WTC11 (cell line): Measurements from ENCODE around the gene PCNX3. TPM values are rescaled to one million over a fixed set of nuclear protein-coding genes. Genes with fewer than 3 reads are reported as not detected.

Experiments
- ATAC-seq: fragments of 200-7000 bp; cut with Tn5 transposase; 2 replicates; pipeline ENCODE4 v1.10.0; 2021; ENCODE audit warnings: mild to moderate bottlenecking, moderate library complexity
- CTCF ChIA-PET: fragments of 300-600 bp; sonication (Branson Sonifier 250); formaldehyde crosslinking; loops from one replicate; lab custom pipeline; 2021; ENCODE audit warnings: antibody characterized with exemption; lab: Charles Lee
- POLR2A ChIA-PET: fragments of 350-600 bp; sonication (Branson Sonifier 250); formaldehyde crosslinking; loops from one replicate; lab custom pipeline; 2021; ENCODE audit warnings: antibody characterized with exemption; lab: Charles Lee
- DNase-seq: peaks from one replicate; pipeline ENCODE4 v3.0.0; 2021; ENCODE audit warnings: low spot score
- H3K27ac Mint-ChIP-seq: 2 replicates; pipeline ENCODE4 v1.8.0; 2021; ENCODE audit warnings: mixed read lengths
- H3K27me3 Mint-ChIP-seq: 2 replicates; pipeline ENCODE4 v1.8.0; 2021; ENCODE audit warnings: low read depth, mild to moderate bottlenecking, moderate library complexity, mixed read lengths
- H3K36me3 Mint-ChIP-seq: 2 replicates; pipeline ENCODE4 v1.8.0; 2021; ENCODE audit warnings: mixed read lengths
- H3K4me1 Mint-ChIP-seq: 2 replicates; pipeline ENCODE4 v1.8.0; 2022; ENCODE audit warnings: mixed read lengths
- H3K4me3 Mint-ChIP-seq: 2 replicates; pipeline ENCODE4 v1.8.0; 2021; ENCODE audit warnings: mild to moderate bottlenecking, moderate library complexity, mixed read lengths
- H3K9me3 Mint-ChIP-seq: 2 replicates; pipeline ENCODE4 v1.8.0; 2021; ENCODE audit warnings: mixed read lengths
- ESRRA ChIP-seq: sonication (generic); formaldehyde crosslinking; IDR thresholded peaks from 2 replicates; pipeline ENCODE4 v1.8.1; 2022; ENCODE audit warnings: mild to moderate bottlenecking, missing genetic modification reagents, borderline replicate concordance
- GRHL2 ChIP-seq: fragments of 250-450 bp; sonication (Bioruptor Pico); IDR thresholded peaks from 2 replicates; pipeline ENCODE4 v1.8.0; 2022; ENCODE audit warnings: mild to moderate bottlenecking, moderate library complexity; ENCODE audit not compliant: insufficient replicate concordance, severe bottlenecking
- IRF2 ChIP-seq: sonication (generic); formaldehyde crosslinking; IDR thresholded peaks from 2 replicates; pipeline ENCODE4 v1.8.0; 2022; ENCODE audit warnings: low read depth, missing genetic modification reagents, borderline replicate concordance
- JUN ChIP-seq: sonication (generic); formaldehyde crosslinking; IDR thresholded peaks from 2 replicates; pipeline ENCODE4 v1.8.0; 2023; ENCODE audit warnings: mild to moderate bottlenecking, missing genetic modification reagents
- KAT7 ChIP-seq: sonication (generic); formaldehyde crosslinking; IDR thresholded peaks from 2 replicates; pipeline ENCODE4 v1.8.1; 2023; ENCODE audit warnings: missing genetic modification reagents, mild to moderate bottlenecking, borderline replicate concordance
- MYBL2 ChIP-seq: sonication (generic); formaldehyde crosslinking; IDR thresholded peaks from 2 replicates; pipeline ENCODE4 v1.8.1; 2023; ENCODE audit warnings: mild to moderate bottlenecking, moderate library complexity, missing genetic modification reagents
- NR1H2 ChIP-seq: sonication (generic); formaldehyde crosslinking; IDR thresholded peaks from 2 replicates; pipeline ENCODE4 v1.9.0; 2021; ENCODE audit warnings: mild to moderate bottlenecking, moderate library complexity, missing genetic modification reagents
- OVOL2 ChIP-seq: fragments of 250-450 bp; sonication (Bioruptor Pico); IDR thresholded peaks from 2 replicates; pipeline ENCODE4 v1.9.0; 2021; ENCODE audit warnings: mild to moderate bottlenecking, borderline replicate concordance
- PRRX2 ChIP-seq: fragments of 250-450 bp; sonication (Bioruptor Pico); IDR thresholded peaks from 2 replicates; pipeline ENCODE4 v1.8.0; 2021; ENCODE audit warnings: mild to moderate bottlenecking
- SOX15 ChIP-seq: fragments of 250-450 bp; sonication (Bioruptor Pico); IDR thresholded peaks from 2 replicates; pipeline ENCODE4 v1.9.0; 2021; ENCODE audit warnings: mild to moderate bottlenecking
- TEAD4 ChIP-seq: sonication (generic); formaldehyde crosslinking; IDR thresholded peaks from 2 replicates; pipeline ENCODE4 v1.8.0; 2022; ENCODE audit warnings: mild to moderate bottlenecking, missing genetic modification reagents
- ZBTB21 ChIP-seq: sonication (generic); formaldehyde crosslinking; IDR thresholded peaks from 2 replicates; pipeline ENCODE4 v1.8.1; 2023; ENCODE audit warnings: mild to moderate bottlenecking, missing genetic modification reagents, borderline replicate concordance
- ZNF219 ChIP-seq: sonication (generic); formaldehyde crosslinking; IDR thresholded peaks from 2 replicates; pipeline ENCODE4 v1.8.0; 2023; ENCODE audit warnings: missing genetic modification reagents, mild to moderate bottlenecking, borderline replicate concordance
- ZNF396 ChIP-seq: fragments of 250-450 bp; sonication (Bioruptor Pico); IDR thresholded peaks from 2 replicates; pipeline ENCODE4 v1.8.0; 2021; ENCODE audit warnings: mild to moderate bottlenecking, moderate library complexity, borderline replicate concordance
- ZNF423 ChIP-seq: fragments of 250-450 bp; sonication (Bioruptor Pico); IDR thresholded peaks from 2 replicates; pipeline ENCODE4 v2.1.2; 2022; ENCODE audit warnings: mild to moderate bottlenecking, moderate library complexity
- total RNA-seq: library from RNA; stranded (reverse); gene quantifications from 3 replicates; pipeline ENCODE4 v1.2.3, GENCODE V29; 2021
- TF ChIP-seq, protein P1 (sequence below): sonication (generic); formaldehyde crosslinking; IDR thresholded peaks from 2 replicates; pipeline ENCODE4 v1.8.1; 2023; ENCODE audit warnings: mild to moderate bottlenecking, missing genetic modification reagents, borderline replicate concordance
- TF ChIP-seq, protein P2 (sequence below): sonication (generic); formaldehyde crosslinking; IDR thresholded peaks from 2 replicates; pipeline ENCODE4 v1.8.0; 2022; ENCODE audit warnings: mild to moderate bottlenecking, missing genetic modification reagents
- TF ChIP-seq, protein P3 (sequence below): sonication (generic); formaldehyde crosslinking; IDR thresholded peaks from 2 replicates; pipeline ENCODE4 v1.8.1; 2022; ENCODE audit warnings: mild to moderate bottlenecking, missing genetic modification reagents, moderate library complexity, borderline replicate concordance
- TF ChIP-seq, protein P4 (sequence below): sonication (generic); formaldehyde crosslinking; IDR thresholded peaks from 2 replicates; pipeline ENCODE4 v1.8.0; 2022; ENCODE audit warnings: mild to moderate bottlenecking, missing genetic modification reagents
- TF ChIP-seq, protein P5 (sequence below): sonication (generic); formaldehyde crosslinking; IDR thresholded peaks from 2 replicates; pipeline ENCODE4 v1.8.0; 2023; ENCODE audit warnings: missing genetic modification reagents
- TF ChIP-seq, protein P6 (sequence below): sonication (generic); formaldehyde crosslinking; IDR thresholded peaks from 2 replicates; pipeline ENCODE4 v1.8.0; 2023; ENCODE audit warnings: missing genetic modification reagents, mild to moderate bottlenecking, borderline replicate concordance

The PCNX3 gene
- total RNA-seq, 1 experiment from 2014 or later = 51.6 TPM

DNA sequence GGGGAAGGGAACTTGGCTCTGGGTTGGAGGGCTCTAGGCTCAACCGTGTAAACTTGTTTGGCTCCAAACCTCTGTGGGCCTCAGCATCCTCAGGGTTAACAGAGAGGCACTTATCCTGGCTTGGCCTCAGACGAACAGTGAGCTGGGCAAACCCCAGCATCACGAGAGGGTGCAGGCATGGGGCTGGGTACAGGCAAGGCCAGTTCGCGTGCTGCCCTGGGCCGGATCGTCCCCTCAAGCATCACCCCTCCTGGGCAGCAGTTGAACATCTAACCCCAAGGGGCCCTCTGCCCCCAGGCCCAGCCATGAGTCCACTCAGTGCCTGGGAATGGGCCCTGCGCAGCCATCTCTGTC, 37.8 kb upstream of the PCNX3 start:
- POLR2A ChIA-PET = no interaction called here
- H3K4me1 Mint-ChIP-seq = peaks cover 22% of the 10 kb centered on the region
- no peak for ATAC-seq
- no peak for TF ChIP-seq TEAD4 (CRISPR knock-in tag)
- no peak for TF ChIP-seq ZNF219 (CRISPR knock-in tag)
- TF ChIP-seq ZNF423 = no peak
- no peak for TF ChIP-seq ESRRA (CRISPR knock-in tag)
- TF ChIP-seq, protein P1, sequence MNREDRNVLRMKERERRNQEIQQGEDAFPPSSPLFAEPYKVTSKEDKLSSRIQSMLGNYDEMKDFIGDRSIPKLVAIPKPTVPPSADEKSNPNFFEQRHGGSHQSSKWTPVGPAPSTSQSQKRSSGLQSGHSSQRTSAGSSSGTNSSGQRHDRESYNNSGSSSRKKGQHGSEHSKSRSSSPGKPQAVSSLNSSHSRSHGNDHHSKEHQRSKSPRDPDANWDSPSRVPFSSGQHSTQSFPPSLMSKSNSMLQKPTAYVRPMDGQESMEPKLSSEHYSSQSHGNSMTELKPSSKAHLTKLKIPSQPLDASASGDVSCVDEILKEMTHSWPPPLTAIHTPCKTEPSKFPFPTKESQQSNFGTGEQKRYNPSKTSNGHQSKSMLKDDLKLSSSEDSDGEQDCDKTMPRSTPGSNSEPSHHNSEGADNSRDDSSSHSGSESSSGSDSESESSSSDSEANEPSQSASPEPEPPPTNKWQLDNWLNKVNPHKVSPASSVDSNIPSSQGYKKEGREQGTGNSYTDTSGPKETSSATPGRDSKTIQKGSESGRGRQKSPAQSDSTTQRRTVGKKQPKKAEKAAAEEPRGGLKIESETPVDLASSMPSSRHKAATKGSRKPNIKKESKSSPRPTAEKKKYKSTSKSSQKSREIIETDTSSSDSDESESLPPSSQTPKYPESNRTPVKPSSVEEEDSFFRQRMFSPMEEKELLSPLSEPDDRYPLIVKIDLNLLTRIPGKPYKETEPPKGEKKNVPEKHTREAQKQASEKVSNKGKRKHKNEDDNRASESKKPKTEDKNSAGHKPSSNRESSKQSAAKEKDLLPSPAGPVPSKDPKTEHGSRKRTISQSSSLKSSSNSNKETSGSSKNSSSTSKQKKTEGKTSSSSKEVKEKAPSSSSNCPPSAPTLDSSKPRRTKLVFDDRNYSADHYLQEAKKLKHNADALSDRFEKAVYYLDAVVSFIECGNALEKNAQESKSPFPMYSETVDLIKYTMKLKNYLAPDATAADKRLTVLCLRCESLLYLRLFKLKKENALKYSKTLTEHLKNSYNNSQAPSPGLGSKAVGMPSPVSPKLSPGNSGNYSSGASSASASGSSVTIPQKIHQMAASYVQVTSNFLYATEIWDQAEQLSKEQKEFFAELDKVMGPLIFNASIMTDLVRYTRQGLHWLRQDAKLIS (CRISPR knock-in tag) = no peak
- no peak for TF ChIP-seq NR1H2 (CRISPR knock-in tag)
- TF ChIP-seq, protein P2, sequence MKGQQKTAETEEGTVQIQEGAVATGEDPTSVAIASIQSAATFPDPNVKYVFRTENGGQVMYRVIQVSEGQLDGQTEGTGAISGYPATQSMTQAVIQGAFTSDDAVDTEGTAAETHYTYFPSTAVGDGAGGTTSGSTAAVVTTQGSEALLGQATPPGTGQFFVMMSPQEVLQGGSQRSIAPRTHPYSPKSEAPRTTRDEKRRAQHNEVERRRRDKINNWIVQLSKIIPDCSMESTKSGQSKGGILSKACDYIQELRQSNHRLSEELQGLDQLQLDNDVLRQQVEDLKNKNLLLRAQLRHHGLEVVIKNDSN (CRISPR knock-in tag) = no peak
- no peak for TF ChIP-seq ZBTB21 (CRISPR knock-in tag)
- TF ChIP-seq, protein P3, sequence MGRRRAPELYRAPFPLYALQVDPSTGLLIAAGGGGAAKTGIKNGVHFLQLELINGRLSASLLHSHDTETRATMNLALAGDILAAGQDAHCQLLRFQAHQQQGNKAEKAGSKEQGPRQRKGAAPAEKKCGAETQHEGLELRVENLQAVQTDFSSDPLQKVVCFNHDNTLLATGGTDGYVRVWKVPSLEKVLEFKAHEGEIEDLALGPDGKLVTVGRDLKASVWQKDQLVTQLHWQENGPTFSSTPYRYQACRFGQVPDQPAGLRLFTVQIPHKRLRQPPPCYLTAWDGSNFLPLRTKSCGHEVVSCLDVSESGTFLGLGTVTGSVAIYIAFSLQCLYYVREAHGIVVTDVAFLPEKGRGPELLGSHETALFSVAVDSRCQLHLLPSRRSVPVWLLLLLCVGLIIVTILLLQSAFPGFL (CRISPR knock-in tag) = no peak
- no peak for TF ChIP-seq PRRX2 (CRISPR knock-in tag)
- TF ChIP-seq IRF2 = no peak
- H3K4me3 Mint-ChIP-seq = no peak overlapping the region
- no peak overlapping the region for H3K27ac Mint-ChIP-seq
- H3K27me3 Mint-ChIP-seq = peaks cover 51% of the 10 kb centered on the region
- CTCF ChIA-PET = interaction anchor here (0.7 to 4.0 kb wide), 5 partner anchors 10 to 48 kb away, joined by 3 to 55 read pairs (median 7); partner anchors contain the start of gene PCNX3
- H3K9me3 Mint-ChIP-seq = no peaks in the 10 kb centered on the region
- no peaks in the 10 kb centered on the region for H3K36me3 Mint-ChIP-seq
- DNase-seq = no peak

DNA sequence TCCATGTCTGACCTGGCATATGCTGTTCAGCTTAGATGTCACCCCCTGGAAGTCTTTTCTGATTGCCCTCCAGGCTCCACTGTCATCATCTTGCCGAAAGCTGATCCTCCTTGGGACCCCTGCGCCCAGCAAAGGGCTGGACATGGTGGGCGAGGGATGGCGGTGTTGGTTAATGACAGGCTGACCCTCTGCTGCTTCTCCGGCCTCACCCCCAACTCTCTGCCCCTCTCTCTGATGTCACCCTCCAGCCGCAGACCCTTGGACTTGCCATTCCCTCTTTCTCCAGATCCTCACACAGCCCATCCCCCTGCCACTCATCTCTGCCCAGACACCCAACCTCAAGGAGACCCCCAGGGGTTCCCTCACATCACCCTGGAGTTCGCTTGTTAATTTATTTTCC, 37.4 kb upstream of the PCNX3 start:
- no peak overlapping the region for H3K4me3 Mint-ChIP-seq
- no peak overlapping the region for H3K27ac Mint-ChIP-seq
- H3K4me1 Mint-ChIP-seq = peaks cover 19% of the 10 kb centered on the region
- ChIA-PET POLR2A (no interaction called here), CTCF (interaction anchor here (0.7 to 4.0 kb wide), 4 partner anchors 10 to 37 kb away, joined by 3 to 55 read pairs (median 18); partner anchors contain the start of gene PCNX3)
- no peaks in the 10 kb centered on the region for H3K9me3 Mint-ChIP-seq
- peaks cover 55% of the 10 kb centered on the region for H3K27me3 Mint-ChIP-seq
- ATAC-seq (no peak), DNase-seq (no peak)
- TF ChIP-seq IRF2 = no peak
- no peak for TF ChIP-seq GRHL2
- TF ChIP-seq OVOL2 (CRISPR knock-in tag) = no peak
- no peak for TF ChIP-seq MYBL2 (CRISPR knock-in tag)
- no peak for TF ChIP-seq SOX15 (CRISPR knock-in tag)
- TF ChIP-seq PRRX2 (CRISPR knock-in tag) = no peak
- TF ChIP-seq, protein P4, sequence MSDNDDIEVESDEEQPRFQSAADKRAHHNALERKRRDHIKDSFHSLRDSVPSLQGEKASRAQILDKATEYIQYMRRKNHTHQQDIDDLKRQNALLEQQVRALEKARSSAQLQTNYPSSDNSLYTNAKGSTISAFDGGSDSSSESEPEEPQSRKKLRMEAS (CRISPR knock-in tag) = no peak
- TF ChIP-seq KAT7 (CRISPR knock-in tag) = no peak
- TF ChIP-seq, protein P2 (CRISPR knock-in tag) = no peak
- TF ChIP-seq, protein P5, sequence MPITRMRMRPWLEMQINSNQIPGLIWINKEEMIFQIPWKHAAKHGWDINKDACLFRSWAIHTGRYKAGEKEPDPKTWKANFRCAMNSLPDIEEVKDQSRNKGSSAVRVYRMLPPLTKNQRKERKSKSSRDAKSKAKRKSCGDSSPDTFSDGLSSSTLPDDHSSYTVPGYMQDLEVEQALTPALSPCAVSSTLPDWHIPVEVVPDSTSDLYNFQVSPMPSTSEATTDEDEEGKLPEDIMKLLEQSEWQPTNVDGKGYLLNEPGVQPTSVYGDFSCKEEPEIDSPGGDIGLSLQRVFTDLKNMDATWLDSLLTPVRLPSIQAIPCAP (CRISPR knock-in tag) = no peak
- no peak for TF ChIP-seq ZNF396
- TF ChIP-seq, protein P6, sequence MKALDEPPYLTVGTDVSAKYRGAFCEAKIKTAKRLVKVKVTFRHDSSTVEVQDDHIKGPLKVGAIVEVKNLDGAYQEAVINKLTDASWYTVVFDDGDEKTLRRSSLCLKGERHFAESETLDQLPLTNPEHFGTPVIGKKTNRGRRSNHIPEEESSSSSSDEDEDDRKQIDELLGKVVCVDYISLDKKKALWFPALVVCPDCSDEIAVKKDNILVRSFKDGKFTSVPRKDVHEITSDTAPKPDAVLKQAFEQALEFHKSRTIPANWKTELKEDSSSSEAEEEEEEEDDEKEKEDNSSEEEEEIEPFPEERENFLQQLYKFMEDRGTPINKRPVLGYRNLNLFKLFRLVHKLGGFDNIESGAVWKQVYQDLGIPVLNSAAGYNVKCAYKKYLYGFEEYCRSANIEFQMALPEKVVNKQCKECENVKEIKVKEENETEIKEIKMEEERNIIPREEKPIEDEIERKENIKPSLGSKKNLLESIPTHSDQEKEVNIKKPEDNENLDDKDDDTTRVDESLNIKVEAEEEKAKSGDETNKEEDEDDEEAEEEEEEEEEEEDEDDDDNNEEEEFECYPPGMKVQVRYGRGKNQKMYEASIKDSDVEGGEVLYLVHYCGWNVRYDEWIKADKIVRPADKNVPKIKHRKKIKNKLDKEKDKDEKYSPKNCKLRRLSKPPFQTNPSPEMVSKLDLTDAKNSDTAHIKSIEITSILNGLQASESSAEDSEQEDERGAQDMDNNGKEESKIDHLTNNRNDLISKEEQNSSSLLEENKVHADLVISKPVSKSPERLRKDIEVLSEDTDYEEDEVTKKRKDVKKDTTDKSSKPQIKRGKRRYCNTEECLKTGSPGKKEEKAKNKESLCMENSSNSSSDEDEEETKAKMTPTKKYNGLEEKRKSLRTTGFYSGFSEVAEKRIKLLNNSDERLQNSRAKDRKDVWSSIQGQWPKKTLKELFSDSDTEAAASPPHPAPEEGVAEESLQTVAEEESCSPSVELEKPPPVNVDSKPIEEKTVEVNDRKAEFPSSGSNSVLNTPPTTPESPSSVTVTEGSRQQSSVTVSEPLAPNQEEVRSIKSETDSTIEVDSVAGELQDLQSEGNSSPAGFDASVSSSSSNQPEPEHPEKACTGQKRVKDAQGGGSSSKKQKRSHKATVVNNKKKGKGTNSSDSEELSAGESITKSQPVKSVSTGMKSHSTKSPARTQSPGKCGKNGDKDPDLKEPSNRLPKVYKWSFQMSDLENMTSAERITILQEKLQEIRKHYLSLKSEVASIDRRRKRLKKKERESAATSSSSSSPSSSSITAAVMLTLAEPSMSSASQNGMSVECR (CRISPR knock-in tag) = no peak
- TF ChIP-seq JUN (CRISPR knock-in tag) = no peak
- no peaks in the 10 kb centered on the region for H3K36me3 Mint-ChIP-seq
